ENCODE data around the gene LARGE1. TPM values are rescaled to one million over a fixed set of nuclear protein-coding genes. Genes with fewer than 3 reads are reported as not detected.

LARGE1 gene
- total and polyA plus RNA-seq, 2 of the 8 experiments (the other 6 are each of a cell fraction or from before 2014, with no cell fraction given) = 43.7 to 83.0 TPM

DNA sequence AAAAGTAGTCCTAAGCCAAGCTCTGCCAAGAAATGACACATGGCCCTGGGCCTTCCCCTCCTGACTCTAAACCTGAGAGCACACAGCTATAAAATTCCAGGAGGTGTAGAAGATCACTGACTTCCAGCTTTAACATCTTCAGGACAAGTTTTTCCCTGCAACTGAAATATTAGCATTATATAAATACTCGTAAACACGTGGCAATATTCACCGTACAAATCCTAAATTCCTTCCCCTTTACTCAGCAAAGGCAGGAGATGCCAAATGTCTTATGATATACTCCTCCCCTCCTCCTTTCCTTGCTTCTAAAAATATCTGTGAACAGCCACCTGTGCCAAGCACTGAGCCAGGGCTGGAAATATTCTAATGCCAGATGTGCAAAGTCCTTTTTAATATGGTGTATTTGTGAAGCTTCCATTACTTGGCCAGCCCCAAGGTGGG is 194.0 kb downstream of the LARGE1 start:
- no peak overlapping the region for H4K91ac ChIP-seq (replicated peaks; ENCODE audit: insufficient read length, low read length)
- H4K5ac ChIP-seq (ENCODE audit: insufficient read length, low read depth, low read length) = no peak overlapping the region
- H4K8ac ChIP-seq (ENCODE audit: extremely low read depth, insufficient read depth, low read length) = no peak overlapping the region
- H4K20me1 ChIP-seq (replicated peaks in 1 of 2; ENCODE audit: control insufficient read depth in 1 of 2, insufficient read depth in 2 of 2, low read length in 2 of 2) = peaks cover 13 to 20% of the 10 kb centered on the region in 2 experiments
- POLR2A ChIA-PET (ENCODE audit: partially characterized antibody) = interaction anchor here (0.8 to 1.0 kb wide), 2 partner anchors 11 to 16 kb away, joined by 3 read pairs; no protein-coding TSS in a partner anchor
- no peaks in the 10 kb centered on the region for H3K9me3 ChIP-seq (ENCODE audit: insufficient read depth in 2 of 2, low read depth in 1 of 2, low read length in 1 of 2)
- peaks cover 2 to 14% (median 6%) of the 10 kb centered on the region in 4 experiments; a peak in 6 of 7 replicates for H3K4me1 ChIP-seq (replicated peaks in 1 of 4; ENCODE audit: control insufficient read depth in 3 of 4, insufficient read depth in 4 of 4, low read length in 3 of 4)
- no peak overlapping the region for H3K27ac ChIP-seq (ENCODE audit: low read depth, low read length)
- H2BK120ac ChIP-seq (replicated peaks; ENCODE audit: low read depth, low read length) = no peak overlapping the region
- H2AK5ac ChIP-seq (ENCODE audit: low read depth, low read length) = no peak overlapping the region
- H3K36me3 ChIP-seq (ENCODE audit: control insufficient read depth in 2 of 4, insufficient read depth in 4 of 4, low read length in 3 of 4) = no peaks in the 10 kb centered on the region
- H3K9ac ChIP-seq (replicated peaks in 1 of 4; ENCODE audit: extremely low read depth in 1 of 4, low read depth in 3 of 4, low read length in 3 of 4) = no peak overlapping the region
- H3K27me3 ChIP-seq (replicated peaks in 1 of 4; ENCODE audit: control insufficient read depth in 3 of 4, extremely low read depth in 1 of 4, insufficient read depth in 3 of 4, low read length in 3 of 4) = no peaks in the 10 kb centered on the region
- no peak for DNase-seq (ENCODE audit: low read depth in 1 of 2, low spot score in 2 of 2)
- H3K4ac ChIP-seq (replicated peaks; ENCODE audit: insufficient read length, low read depth, low read length) = no peak overlapping the region
- no peak overlapping the region for H3K4me2 ChIP-seq (ENCODE audit: insufficient read depth in 1 of 2, low read depth in 2 of 2, low read length in 2 of 2)
- no peak overlapping the region for H2AFZ ChIP-seq (ENCODE audit: low read length)
- no peak overlapping the region for H3K4me3 ChIP-seq (ENCODE audit: extremely low read depth in 1 of 4, insufficient read depth in 2 of 4, low read depth in 3 of 4, low read length in 4 of 4)
- no peak overlapping the region for H3K23ac ChIP-seq (ENCODE audit: insufficient read length)
- H3K18ac ChIP-seq (ENCODE audit: extremely low read depth, low read length) = no peak overlapping the region
- H3K56ac ChIP-seq (replicated peaks; ENCODE audit: insufficient read length, low read depth, low read length) = no peak overlapping the region
- CTCF ChIA-PET (ENCODE audit: partially characterized antibody) = no interaction called here
- no peak overlapping the region for H3K14ac ChIP-seq (ENCODE audit: insufficient read length)
- no peak overlapping the region for H2BK15ac ChIP-seq (ENCODE audit: low read length)
- peaks cover 18% of the 10 kb centered on the region for H3K79me1 ChIP-seq (ENCODE audit: low read depth, low read length)
- no peak overlapping the region for H2BK12ac ChIP-seq (ENCODE audit: low read depth, low read length)
- FAIRE-seq = no peak
- no peaks in the 10 kb centered on the region for H3K23me2 ChIP-seq (ENCODE audit: low read depth, low read length)
- H2BK5ac ChIP-seq (ENCODE audit: low read depth, low read length) = no peak overlapping the region
- peaks cover 7 to 80% of the 10 kb centered on the region in 2 experiments for H3K79me2 ChIP-seq (ENCODE audit: control insufficient read depth in 1 of 2, insufficient read depth in 2 of 2, low read length in 2 of 2)
- WGBS, 2 experiments (ENCODE audit: extremely low coverage in 1 of 2, insufficient coverage in 1 of 2, insufficient read length in 1 of 2, insufficient replicate concordance in 2 of 2, low coverage in 1 of 2, low lambda C conversion rate in 2 of 2, missing lambda C conversion rate in 1 of 2) = 90% methylated on average over 3 of the region's 3 CpGs; no CpG with 5 or more reads in 1 of the 2 experiments
- no peak overlapping the region for H2BK20ac ChIP-seq (ENCODE audit: low read length)
- TF ChIP-seq RAD21 (IDR thresholded peaks at IDR 0.05 in 1 of 2, conservative IDR thresholded peaks at IDR 0.05 in 1 of 2; ENCODE audit: low read depth in 2 of 2, low read length in 2 of 2) = no peak
- no peak for TF ChIP-seq EGR1 (IDR thresholded peaks at IDR 0.05; ENCODE audit: borderline replicate concordance, low read depth, low read length)
- TF ChIP-seq SIX5 (IDR thresholded peaks at IDR 0.05; ENCODE audit: low read depth, low read length) = no peak
- TF ChIP-seq, protein P1, sequence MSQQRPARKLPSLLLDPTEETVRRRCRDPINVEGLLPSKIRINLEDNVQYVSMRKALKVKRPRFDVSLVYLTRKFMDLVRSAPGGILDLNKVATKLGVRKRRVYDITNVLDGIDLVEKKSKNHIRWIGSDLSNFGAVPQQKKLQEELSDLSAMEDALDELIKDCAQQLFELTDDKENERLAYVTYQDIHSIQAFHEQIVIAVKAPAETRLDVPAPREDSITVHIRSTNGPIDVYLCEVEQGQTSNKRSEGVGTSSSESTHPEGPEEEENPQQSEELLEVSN (IDR thresholded peaks at IDR 0.05) = no peak
- no peak for TF ChIP-seq NRF1 (IDR thresholded peaks at IDR 0.05; ENCODE audit: low read depth, low read length)
- TF ChIP-seq GABPA (IDR thresholded peaks at IDR 0.05; ENCODE audit: borderline replicate concordance, insufficient read depth, low read length) = no peak
- no peak for TF ChIP-seq SIRT6 (IDR thresholded peaks at IDR 0.05; ENCODE audit: low read length)
- TF ChIP-seq, protein P2, sequence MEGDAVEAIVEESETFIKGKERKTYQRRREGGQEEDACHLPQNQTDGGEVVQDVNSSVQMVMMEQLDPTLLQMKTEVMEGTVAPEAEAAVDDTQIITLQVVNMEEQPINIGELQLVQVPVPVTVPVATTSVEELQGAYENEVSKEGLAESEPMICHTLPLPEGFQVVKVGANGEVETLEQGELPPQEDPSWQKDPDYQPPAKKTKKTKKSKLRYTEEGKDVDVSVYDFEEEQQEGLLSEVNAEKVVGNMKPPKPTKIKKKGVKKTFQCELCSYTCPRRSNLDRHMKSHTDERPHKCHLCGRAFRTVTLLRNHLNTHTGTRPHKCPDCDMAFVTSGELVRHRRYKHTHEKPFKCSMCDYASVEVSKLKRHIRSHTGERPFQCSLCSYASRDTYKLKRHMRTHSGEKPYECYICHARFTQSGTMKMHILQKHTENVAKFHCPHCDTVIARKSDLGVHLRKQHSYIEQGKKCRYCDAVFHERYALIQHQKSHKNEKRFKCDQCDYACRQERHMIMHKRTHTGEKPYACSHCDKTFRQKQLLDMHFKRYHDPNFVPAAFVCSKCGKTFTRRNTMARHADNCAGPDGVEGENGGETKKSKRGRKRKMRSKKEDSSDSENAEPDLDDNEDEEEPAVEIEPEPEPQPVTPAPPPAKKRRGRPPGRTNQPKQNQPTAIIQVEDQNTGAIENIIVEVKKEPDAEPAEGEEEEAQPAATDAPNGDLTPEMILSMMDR (IDR thresholded peaks at IDR 0.05; ENCODE audit: control extremely low read depth in 1 of 3, insufficient read depth in 1 of 3, low read depth in 1 of 3, low read length in 3 of 3) = no peak
- no peak for TF ChIP-seq SP1 (IDR thresholded peaks at IDR 0.05; ENCODE audit: low read depth, low read length)
